ENCODE measurements around the gene ISL2.

ISL2 gene

DNA sequence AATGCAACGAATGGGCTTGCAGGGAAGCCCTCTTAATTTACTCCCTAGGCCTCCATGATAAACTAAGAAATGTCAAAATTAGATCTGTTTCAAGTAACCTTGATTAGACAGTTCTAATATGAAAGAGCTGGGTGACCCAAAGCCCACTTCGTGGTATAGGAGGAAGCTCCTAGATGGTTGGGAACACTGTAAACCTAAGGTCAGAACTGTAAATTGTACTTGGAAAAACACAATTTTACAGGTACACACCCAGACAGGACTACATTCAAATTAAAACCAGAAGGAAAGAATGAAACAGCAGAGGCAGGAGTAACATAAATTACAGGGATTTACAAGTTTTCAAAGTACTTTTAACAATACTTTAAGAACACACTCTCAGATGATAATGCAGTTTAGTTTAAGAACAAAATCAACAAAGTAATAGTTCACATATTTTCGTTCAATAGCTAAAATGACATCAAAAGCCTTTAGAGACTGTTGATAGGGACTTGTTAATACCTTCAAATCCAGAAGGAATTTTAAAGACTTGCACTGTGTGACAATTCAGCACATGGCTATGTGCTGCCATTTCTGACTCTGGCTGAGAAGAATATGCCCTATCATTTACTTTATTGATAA lies 18.4 kb downstream of the ISL2 start:
- no peaks in the 10 kb centered on the region for H3K36me3 ChIP-seq (ENCODE audit: control insufficient read depth, insufficient read depth, low read length)
- no peaks in the 10 kb centered on the region for H3K4me1 ChIP-seq (ENCODE audit: control insufficient read depth, insufficient read depth, low read length, poor library complexity, severe bottlenecking)
- no peak overlapping the region for H3K4me3 ChIP-seq (ENCODE audit: extremely low read depth, insufficient read depth, low read length, poor library complexity, severe bottlenecking)
- 100% methylated on average over 2 of the region's 3 CpGs; no CpG with 5 or more reads in 1 of the 2 experiments for WGBS, 2 experiments (ENCODE audit: insufficient coverage in 2 of 2)
- H3K9me3 ChIP-seq (ENCODE audit: control insufficient read depth, low read length): no peaks in the 10 kb centered on the region
- H3K27ac ChIP-seq (ENCODE audit: low read depth, low read length, severe bottlenecking): no peak overlapping the region

GRCh38 chr15:76358453-76358852 lies 21.9 kb downstream of the ISL2 start:
- Histone ChIP-seq H3K4me1 (ENCODE audit: control insufficient read depth, insufficient read depth, low read length, poor library complexity, severe bottlenecking) (no peaks in the 10 kb centered on the region), H3K27ac (ENCODE audit: low read depth, low read length, severe bottlenecking) (no peak overlapping the region), H3K36me3 (ENCODE audit: control insufficient read depth, insufficient read depth, low read length) (no peaks in the 10 kb centered on the region), H3K4me3 (ENCODE audit: extremely low read depth, insufficient read depth, low read length, poor library complexity, severe bottlenecking) (no peak overlapping the region), H3K9me3 (ENCODE audit: control insufficient read depth, low read length) (no peaks in the 10 kb centered on the region)
- whole genome bisulfite sequencing, 2 experiments (ENCODE audit: insufficient coverage in 2 of 2): 80 to 81% methylated on average over 1 to 3 of the region's 3 CpGs

GRCh38 chr15:76359152-76359551 lies 22.6 kb downstream of the ISL2 start:
- no peak overlapping the region for H3K27ac ChIP-seq (ENCODE audit: low read depth, low read length, severe bottlenecking)
- 83 to 89% methylated on average over 3 of the region's 3 CpGs for WGBS, 2 experiments (ENCODE audit: insufficient coverage in 2 of 2)
- H3K4me1 ChIP-seq (ENCODE audit: control insufficient read depth, insufficient read depth, low read length, poor library complexity, severe bottlenecking): no peaks in the 10 kb centered on the region
- no peak overlapping the region for H3K4me3 ChIP-seq (ENCODE audit: extremely low read depth, insufficient read depth, low read length, poor library complexity, severe bottlenecking)
- no peaks in the 10 kb centered on the region for H3K9me3 ChIP-seq (ENCODE audit: control insufficient read depth, low read length)
- H3K36me3 ChIP-seq (ENCODE audit: control insufficient read depth, insufficient read depth, low read length): no peaks in the 10 kb centered on the region

DNA sequence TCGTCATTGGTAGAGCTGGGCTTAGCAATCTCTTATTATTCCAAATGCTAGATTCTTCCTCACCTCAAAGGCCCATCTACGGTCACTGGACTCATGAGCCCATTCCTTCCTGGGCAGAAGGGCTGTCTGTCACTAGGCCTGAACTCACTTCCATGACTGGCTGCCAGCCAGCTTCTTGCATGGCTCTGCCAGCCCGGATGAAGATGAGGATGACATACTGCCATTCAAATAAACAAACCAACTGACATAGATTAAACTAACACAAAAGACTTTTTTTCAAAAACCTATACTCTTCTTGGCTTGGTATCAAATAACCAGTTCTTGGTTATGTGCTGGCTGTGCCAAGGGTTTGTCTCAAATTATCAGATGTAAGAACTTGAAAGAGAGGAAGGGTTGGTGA lies 23.8 kb downstream of the ISL2 start:
- no peaks in the 10 kb centered on the region for H3K9me3 ChIP-seq (ENCODE audit: control insufficient read depth, low read length)
- H3K27ac ChIP-seq (ENCODE audit: low read depth, low read length, severe bottlenecking): no peak overlapping the region
- WGBS, 2 experiments (ENCODE audit: insufficient coverage in 2 of 2): 95% methylated on average over 2 to 3 of the region's 3 CpGs
- H3K4me1 ChIP-seq (ENCODE audit: control insufficient read depth, insufficient read depth, low read length, poor library complexity, severe bottlenecking): no peaks in the 10 kb centered on the region
- no peaks in the 10 kb centered on the region for H3K36me3 ChIP-seq (ENCODE audit: control insufficient read depth, insufficient read depth, low read length)
- H3K4me3 ChIP-seq (ENCODE audit: extremely low read depth, insufficient read depth, low read length, poor library complexity, severe bottlenecking): no peak overlapping the region

GRCh38 chr15:76363251-76363650 lies 26.7 kb downstream of the ISL2 start:
- 86 to 100% methylated on average over 1 of the region's 2 CpGs for WGBS, 2 experiments (ENCODE audit: insufficient coverage in 2 of 2)
- Histone ChIP-seq H3K4me3 (ENCODE audit: extremely low read depth, insufficient read depth, low read length, poor library complexity, severe bottlenecking) (no peak overlapping the region), H3K4me1 (ENCODE audit: control insufficient read depth, insufficient read depth, low read length, poor library complexity, severe bottlenecking) (no peaks in the 10 kb centered on the region), H3K27ac (ENCODE audit: low read depth, low read length, severe bottlenecking) (no peak overlapping the region), H3K9me3 (ENCODE audit: control insufficient read depth, low read length) (no peaks in the 10 kb centered on the region), H3K36me3 (ENCODE audit: control insufficient read depth, insufficient read depth, low read length) (no peaks in the 10 kb centered on the region)

GRCh38 chr15:76366714-76367113 lies 30.1 kb downstream of the ISL2 start:
- Histone ChIP-seq H3K4me3 (ENCODE audit: extremely low read depth, insufficient read depth, low read length, poor library complexity, severe bottlenecking) (no peak overlapping the region), H3K9me3 (ENCODE audit: control insufficient read depth, low read length) (no peaks in the 10 kb centered on the region), H3K27ac (ENCODE audit: low read depth, low read length, severe bottlenecking) (no peak overlapping the region), H3K4me1 (ENCODE audit: control insufficient read depth, insufficient read depth, low read length, poor library complexity, severe bottlenecking) (no peaks in the 10 kb centered on the region), H3K36me3 (ENCODE audit: control insufficient read depth, insufficient read depth, low read length) (no peaks in the 10 kb centered on the region)
- WGBS, 2 experiments (ENCODE audit: insufficient coverage in 2 of 2): 83 to 100% methylated on average over 1 of the region's 1 CpG

GRCh38 chr15:76368122-76368621 lies 31.6 kb downstream of the ISL2 start:
- 87 to 91% methylated on average over 10 to 11 of the region's 11 CpGs for WGBS, 2 experiments (ENCODE audit: insufficient coverage in 2 of 2)
- no peaks in the 10 kb centered on the region for H3K4me1 ChIP-seq (ENCODE audit: control insufficient read depth, insufficient read depth, low read length, poor library complexity, severe bottlenecking)
- no peak overlapping the region for H3K27ac ChIP-seq (ENCODE audit: low read depth, low read length, severe bottlenecking)
- no peak overlapping the region for H3K4me3 ChIP-seq (ENCODE audit: extremely low read depth, insufficient read depth, low read length, poor library complexity, severe bottlenecking)
- no peaks in the 10 kb centered on the region for H3K36me3 ChIP-seq (ENCODE audit: control insufficient read depth, insufficient read depth, low read length)
- H3K9me3 ChIP-seq (ENCODE audit: control insufficient read depth, low read length): no peaks in the 10 kb centered on the region

GRCh38 chr15:76376029-76376428 lies 39.5 kb downstream of the ISL2 start:
- Histone ChIP-seq H3K9me3 (ENCODE audit: control insufficient read depth, low read length) (no peaks in the 10 kb centered on the region), H3K27ac (ENCODE audit: low read depth, low read length, severe bottlenecking) (peak overlapping the region; percentile 23), H3K4me3 (ENCODE audit: extremely low read depth, insufficient read depth, low read length, poor library complexity, severe bottlenecking) (no peak overlapping the region), H3K4me1 (ENCODE audit: control insufficient read depth, insufficient read depth, low read length, poor library complexity, severe bottlenecking) (peaks cover 7% of the 10 kb centered on the region), H3K36me3 (ENCODE audit: control insufficient read depth, insufficient read depth, low read length) (no peaks in the 10 kb centered on the region)
- whole genome bisulfite sequencing, 2 experiments (ENCODE audit: insufficient coverage in 2 of 2): 28 to 53% methylated on average over 2 of the region's 3 CpGs

DNA sequence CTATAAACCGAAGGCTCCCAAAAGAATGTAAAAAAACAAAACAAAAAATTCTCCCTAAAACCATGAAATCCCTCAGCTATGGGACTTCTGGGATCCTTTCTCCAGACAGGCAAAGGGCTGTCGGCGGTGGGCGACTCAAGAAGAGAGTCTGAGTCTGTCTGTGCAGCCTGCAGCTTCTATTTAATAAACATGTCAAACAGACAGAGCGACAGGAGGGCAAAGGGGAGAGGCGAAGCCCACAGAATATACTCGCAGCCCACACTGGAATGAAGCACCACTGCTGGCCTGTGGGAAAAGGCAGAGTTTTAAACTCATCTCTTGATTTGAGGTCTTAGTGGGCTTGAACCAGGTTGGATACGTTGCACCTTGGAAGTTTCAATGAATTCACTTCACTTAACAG lies 40.2 kb downstream of the ISL2 start:
- no peak overlapping the region for H3K27ac ChIP-seq (ENCODE audit: low read depth, low read length, severe bottlenecking)
- WGBS, 2 experiments (ENCODE audit: insufficient coverage in 2 of 2): 78 to 100% methylated on average over 4 to 7 of the region's 8 CpGs
- no peaks in the 10 kb centered on the region for H3K36me3 ChIP-seq (ENCODE audit: control insufficient read depth, insufficient read depth, low read length)
- H3K4me1 ChIP-seq (ENCODE audit: control insufficient read depth, insufficient read depth, low read length, poor library complexity, severe bottlenecking): peaks cover 7% of the 10 kb centered on the region
- H3K4me3 ChIP-seq (ENCODE audit: extremely low read depth, insufficient read depth, low read length, poor library complexity, severe bottlenecking): no peak overlapping the region
- H3K9me3 ChIP-seq (ENCODE audit: control insufficient read depth, low read length): no peaks in the 10 kb centered on the region

GRCh38 chr15:76377217-76377616 lies 40.6 kb downstream of the ISL2 start:
- Histone ChIP-seq H3K4me3 (ENCODE audit: extremely low read depth, insufficient read depth, low read length, poor library complexity, severe bottlenecking) (no peak overlapping the region), H3K9me3 (ENCODE audit: control insufficient read depth, low read length) (no peaks in the 10 kb centered on the region), H3K27ac (ENCODE audit: low read depth, low read length, severe bottlenecking) (no peak overlapping the region), H3K36me3 (ENCODE audit: control insufficient read depth, insufficient read depth, low read length) (no peaks in the 10 kb centered on the region), H3K4me1 (ENCODE audit: control insufficient read depth, insufficient read depth, low read length, poor library complexity, severe bottlenecking) (peaks cover 7% of the 10 kb centered on the region)
- 84 to 100% methylated on average over 1 to 2 of the region's 2 CpGs for WGBS, 2 experiments (ENCODE audit: insufficient coverage in 2 of 2)

- Histone ChIP-seq H3K27ac (ENCODE audit: low read depth, low read length, severe bottlenecking) (no peak overlapping the region), H3K36me3 (ENCODE audit: control insufficient read depth, insufficient read depth, low read length) (no peaks in the 10 kb centered on the region), H3K4me1 (ENCODE audit: control insufficient read depth, insufficient read depth, low read length, poor library complexity, severe bottlenecking) (peaks cover 7% of the 10 kb centered on the region), H3K4me3 (ENCODE audit: extremely low read depth, insufficient read depth, low read length, poor library complexity, severe bottlenecking) (no peak overlapping the region), H3K9me3 (ENCODE audit: control insufficient read depth, low read length) (no peaks in the 10 kb centered on the region)
Observed at GRCh38 chr15:76377751-76378150, 41.2 kb downstream of the ISL2 start.
